CD4-positive, alpha-beta T cell treated with Interleukin-15 for 1 hour (primary cell): ENCODE results near the gene FRA10AC1.

ENCODE experiments used
- DNase-seq: peaks from one replicate; pipeline ENCODE4 v3.0.0-alpha.2; 2020

The FRA10AC1 gene

GRCh38 chr10:93622942-93623341 lies 79.5 kb downstream of the FRA10AC1 start:
- no peak for DNase-seq

DNA sequence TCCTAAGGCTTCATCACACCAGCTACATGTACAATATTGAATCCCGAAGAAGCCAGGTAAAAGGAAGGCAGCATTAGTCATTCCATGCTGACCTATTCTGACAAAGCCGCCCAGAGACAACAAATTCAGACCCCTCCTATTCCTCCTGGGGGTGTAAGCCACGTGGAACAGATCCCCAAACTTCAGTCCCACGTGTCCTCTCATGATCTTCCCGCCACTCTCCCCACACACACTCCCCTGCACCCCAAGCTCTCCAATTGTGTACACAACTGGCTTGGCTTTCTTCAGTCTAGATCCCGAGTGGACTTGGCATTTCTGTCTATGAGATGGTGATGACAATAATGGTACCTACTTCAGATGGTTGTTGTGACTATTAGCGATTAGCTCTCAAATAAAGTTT lies 81.5 kb downstream of the FRA10AC1 start:
- no peak for DNase-seq
